GM19324 (cell line): ENCODE measurements around the gene FAM163B.

Experiments used
- ATAC-seq: cut with Tn5 transposase; IDR thresholded peaks from one replicate; pipeline ENCODE4 v1.9.1; 2021; ENCODE audit warnings: mild to moderate bottlenecking, moderate library complexity; ENCODE audit not compliant: unreplicated experiment, low FRiP score

FAM163B gene

GRCh38 chr9:133557581-133557980 is 51.6 kb downstream of the FAM163B start:
- ATAC-seq = no peak

- ATAC-seq = no peak
Measured at GRCh38 chr9:133556354-133556753, 52.8 kb downstream of the FAM163B start.

GRCh38 chr9:133554729-133555128 is 54.5 kb downstream of the FAM163B start:
- no peak for ATAC-seq

GRCh38 chr9:133553973-133554713 is 55.0 kb downstream of the FAM163B start:
- ATAC-seq = no peak

GRCh38 chr9:133553123-133553522 is 56.1 kb downstream of the FAM163B start:
- no peak for ATAC-seq

- ATAC-seq = no peak
Measured at GRCh38 chr9:133552236-133552635, 57.0 kb downstream of the FAM163B start.

- no peak for ATAC-seq
Measured at GRCh38 chr9:133551446-133551845, 57.7 kb downstream of the FAM163B start.

- ATAC-seq = no peak
Measured at GRCh38 chr9:133547116-133547515, 62.1 kb downstream of the FAM163B start.

GRCh38 chr9:133546287-133546680 is 62.9 kb downstream of the FAM163B start:
- ATAC-seq = no peak

GRCh38 chr9:133545494-133546286 is 63.5 kb downstream of the FAM163B start:
- no peak for ATAC-seq

- ATAC-seq = no peak
Measured at GRCh38 chr9:133543772-133544467, 65.3 kb downstream of the FAM163B start.

- ATAC-seq = no peak
Measured at GRCh38 chr9:133542002-133542401, 67.2 kb downstream of the FAM163B start.

GRCh38 chr9:133540698-133541025 is 68.5 kb downstream of the FAM163B start:
- ATAC-seq = no peak

GRCh38 chr9:133539991-133540697 is 69.0 kb downstream of the FAM163B start:
- no peak for ATAC-seq

GRCh38 chr9:133538851-133539833 is 70.0 kb downstream of the FAM163B start:
- no peak for ATAC-seq

- ATAC-seq = no peak
Measured at GRCh38 chr9:133538176-133538575, 71.0 kb downstream of the FAM163B start.

- ATAC-seq = no peak
Measured at GRCh38 chr9:133537257-133537656, 71.9 kb downstream of the FAM163B start.

- no peak for ATAC-seq
Measured at GRCh38 chr9:133536536-133536935, 72.7 kb downstream of the FAM163B start.

GRCh38 chr9:133536080-133536479 is 73.1 kb downstream of the FAM163B start:
- ATAC-seq = no peak
